Pons (tissue), 1 donor: Measurements from ENCODE around the gene CWC22.
"Not testable (repeated sequence)": the region's sequence is repeated elsewhere in the genome, so short reads cannot be mapped to it uniquely, and the experiment has no call there.

Source experiments
- DNase-seq: peaks from one replicate; pipeline ENCODE4 v3.0.0-alpha.2; 2016; ENCODE audit warnings: low spot score

CWC22 gene

GRCh38 chr2:180006781-180007579 is at the start of gene CWC22:
CWC22 (minus strand) TSS chr2:180007297; CDS start chr2:179993341, 13,956 bp downstream.
- DNase-seq, result peak; percentile 98

- no peak for DNase-seq
Observed at GRCh38 chr2:180056367-180057118, 49.4 kb upstream of the CWC22 start.

- DNase-seq, result not testable (repeated sequence)
Observed at GRCh38 chr2:180054576-180054975, 47.5 kb upstream of the CWC22 start.

GRCh38 chr2:180050246-180050645 is 43.1 kb upstream of the CWC22 start:
- no peak for DNase-seq

- no peak for DNase-seq
Observed at GRCh38 chr2:180048251-180048650, 41.2 kb upstream of the CWC22 start.

GRCh38 chr2:180046776-180047175 is 39.7 kb upstream of the CWC22 start:
- DNase-seq, result no peak

- DNase-seq, result no peak
Observed at GRCh38 chr2:180046202-180046601, 39.1 kb upstream of the CWC22 start.

- DNase-seq, result no peak
Observed at GRCh38 chr2:180040146-180040925, 33.2 kb upstream of the CWC22 start.

GRCh38 chr2:180038997-180039396 is 31.9 kb upstream of the CWC22 start:
- no peak for DNase-seq

GRCh38 chr2:180033993-180034894 is 27.1 kb upstream of the CWC22 start:
- no peak for DNase-seq

GRCh38 chr2:180029575-180029974 is 22.5 kb upstream of the CWC22 start:
- no peak for DNase-seq

GRCh38 chr2:180021850-180022249 is 14.8 kb upstream of the CWC22 start:
- DNase-seq, result no peak

GRCh38 chr2:180017784-180018183 is 10.7 kb upstream of the CWC22 start:
- no peak for DNase-seq

- DNase-seq, result no peak
Observed at GRCh38 chr2:180016937-180017336, 9.8 kb upstream of the CWC22 start.

GRCh38 chr2:180015951-180016709 is 9.0 kb upstream of the CWC22 start:
- no peak for DNase-seq

- no peak for DNase-seq
Observed at GRCh38 chr2:180012523-180012922, 5.4 kb upstream of the CWC22 start.

- no peak for DNase-seq
Observed at GRCh38 chr2:180010701-180011100, 3.6 kb upstream of the CWC22 start.

- DNase-seq, result peak; percentile 5
Observed at GRCh38 chr2:180006231-180006630, 866 bp downstream of the CWC22 start.

GRCh38 chr2:180005465-180005864 is 1.6 kb downstream of the CWC22 start:
- not testable (repeated sequence) for DNase-seq

- DNase-seq, result no peak
Observed at GRCh38 chr2:180004731-180005130, 2.4 kb downstream of the CWC22 start.

GRCh38 chr2:180003559-180003958 is 3.5 kb downstream of the CWC22 start:
- DNase-seq, result no peak
